ENCODE data around the gene TRAM2.

Gene TRAM2

GRCh38 chr6:52544602-52545405 is 32.1 kb downstream of the TRAM2 start:
- no peak for DNase-seq

- DNase-seq: peak; percentile 49
Measured at GRCh38 chr6:52543729-52544601, 32.9 kb downstream of the TRAM2 start.

DNA sequence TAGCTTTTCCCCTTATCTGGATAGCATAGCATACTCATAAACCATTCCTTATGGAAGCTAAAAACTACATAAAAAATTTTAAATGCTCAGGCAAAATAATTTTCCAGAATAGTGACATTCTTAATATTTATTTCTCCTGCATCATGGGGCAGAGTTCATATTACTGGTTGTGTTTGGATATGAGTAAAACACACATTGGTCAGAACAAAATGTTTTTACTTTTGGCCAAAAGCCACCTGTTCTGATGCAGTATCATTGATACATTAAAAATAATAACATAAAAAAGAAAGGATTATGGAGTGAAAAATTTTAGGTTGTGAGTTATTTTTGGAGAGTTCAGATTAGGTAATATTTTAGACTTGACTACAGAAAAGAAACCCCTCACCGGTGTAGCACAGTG is 33.6 kb downstream of the TRAM2 start:
- no peak for DNase-seq

GRCh38 chr6:52541135-52541534 is 35.7 kb downstream of the TRAM2 start:
- DNase-seq: no peak

- no peak for DNase-seq
Measured at GRCh38 chr6:52540286-52540902, 36.5 kb downstream of the TRAM2 start.

DNA sequence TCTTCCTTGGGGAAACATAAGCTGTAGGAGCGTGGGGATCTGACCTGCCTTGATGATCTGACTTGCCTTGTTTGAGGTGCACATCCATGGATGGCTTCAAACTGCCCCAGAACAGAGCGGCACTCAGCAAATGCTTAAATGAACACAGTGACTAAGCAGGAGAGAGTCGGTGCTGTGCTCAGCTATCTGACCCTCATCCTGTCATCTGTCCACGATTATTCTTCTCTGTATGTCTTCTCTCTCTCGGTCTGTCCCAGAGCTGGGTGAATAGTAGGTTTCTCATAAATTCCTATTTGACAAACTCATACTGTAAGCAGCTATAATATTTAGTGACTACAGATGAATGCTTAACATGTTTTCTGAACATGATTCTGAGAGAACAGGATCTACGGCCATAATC is 37.3 kb downstream of the TRAM2 start:
- no peak for DNase-seq

DNA sequence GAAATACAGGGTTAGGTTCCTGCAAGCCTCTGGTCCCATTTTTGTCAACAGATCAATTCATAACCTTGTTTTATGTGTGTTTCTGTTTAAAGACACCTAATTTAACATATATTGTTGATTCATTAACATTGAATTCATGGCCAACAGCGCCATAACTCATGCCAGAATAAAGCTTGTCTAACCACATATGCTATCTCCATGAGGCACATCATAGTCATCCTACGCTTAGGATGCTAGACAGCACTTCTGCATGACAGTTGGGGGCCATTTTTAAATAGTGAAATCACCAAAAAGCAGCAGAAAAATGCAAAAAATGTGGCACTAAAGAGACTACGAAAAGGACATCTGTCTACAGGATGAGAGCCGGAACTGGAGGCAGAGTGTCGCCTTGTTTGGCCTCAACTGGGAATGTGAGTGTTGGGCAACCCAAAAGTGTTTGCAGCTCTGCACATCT is 37.9 kb downstream of the TRAM2 start:
- DNase-seq: no peak

GRCh38 chr6:52538252-52538900 is 38.5 kb downstream of the TRAM2 start:
- peak; percentile 34 for DNase-seq

- DNase-seq: no peak
Measured at GRCh38 chr6:52537001-52537753, 39.7 kb downstream of the TRAM2 start.

DNA sequence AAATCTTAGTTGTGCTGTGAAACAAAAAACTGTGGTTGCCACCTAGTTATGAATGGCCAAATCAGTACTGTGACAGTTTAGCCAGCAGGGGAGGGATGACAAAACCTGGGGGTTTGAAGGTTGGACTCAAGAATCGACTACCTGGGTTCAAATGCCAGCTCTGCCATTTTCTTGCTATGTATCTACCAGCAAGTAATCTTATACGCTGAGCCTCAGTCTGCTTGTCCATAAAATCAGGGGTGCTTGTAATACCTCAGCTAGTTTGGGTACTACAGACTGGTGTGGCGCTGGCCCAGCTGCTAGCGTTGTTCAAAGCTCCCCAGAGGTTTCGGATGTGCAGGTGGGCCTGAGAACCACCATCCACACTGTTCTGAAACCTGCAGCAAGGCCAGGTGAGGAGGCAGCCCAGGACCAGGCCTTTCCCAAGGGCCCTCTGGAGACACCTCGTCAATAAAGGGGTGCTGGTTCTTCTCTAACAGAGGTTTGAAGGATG is 40.4 kb downstream of the TRAM2 start:
- DNase-seq: no peak

DNA sequence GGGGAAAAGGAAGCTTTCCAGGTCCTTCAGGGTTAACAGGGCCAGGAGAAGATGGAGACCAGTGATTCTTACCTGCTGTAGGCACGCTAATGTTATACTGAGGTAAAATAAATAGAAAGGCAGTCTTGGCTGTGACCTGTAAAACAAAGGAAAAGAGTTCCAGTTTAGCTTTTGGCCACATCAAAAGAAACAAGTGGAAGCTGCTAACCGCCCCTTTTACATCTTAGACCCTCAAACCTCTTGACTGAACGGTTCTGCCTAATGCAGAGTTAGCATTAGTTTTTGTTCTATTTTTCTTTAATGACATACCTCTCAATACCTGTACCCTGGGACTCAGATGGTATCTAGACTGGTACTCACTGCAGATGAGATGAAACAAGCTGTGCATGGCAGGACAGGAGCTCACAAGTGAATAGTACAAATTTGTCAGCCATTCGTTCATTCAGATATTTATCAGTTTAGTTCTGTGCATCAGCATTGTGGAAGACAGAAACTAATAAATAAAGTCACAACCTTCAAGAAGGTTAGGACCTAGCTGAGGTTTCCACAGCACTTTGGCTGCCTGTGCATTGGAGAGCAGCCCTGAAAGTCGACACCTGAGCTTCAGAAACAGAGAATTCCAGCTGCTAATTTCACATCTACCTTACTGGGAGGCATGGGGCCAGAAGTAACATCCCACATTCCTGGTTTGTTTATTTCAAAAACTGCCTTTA is 41.0 kb downstream of the TRAM2 start:
- no peak for DNase-seq

DNA sequence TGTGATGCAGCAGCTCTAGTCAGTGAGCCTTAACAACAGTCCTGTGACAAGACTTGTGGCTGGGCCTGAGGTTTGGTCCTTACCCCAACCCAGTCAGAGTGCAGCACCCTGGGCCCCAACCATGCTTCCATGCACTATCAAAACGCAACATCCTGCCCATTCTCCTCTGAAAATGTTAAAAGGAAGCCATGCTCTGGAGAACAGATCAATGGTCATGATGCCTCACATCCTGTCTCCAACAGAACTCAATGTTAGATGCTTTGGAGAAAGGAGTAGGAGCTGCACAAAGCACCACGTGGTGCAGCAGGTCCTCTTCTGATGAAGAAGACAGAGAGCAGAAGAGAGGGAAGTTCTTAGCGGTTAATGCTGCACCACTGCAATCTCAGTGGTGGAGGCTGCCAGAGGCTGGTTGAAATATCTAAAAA is 41.9 kb downstream of the TRAM2 start:
- no peak for DNase-seq

DNA sequence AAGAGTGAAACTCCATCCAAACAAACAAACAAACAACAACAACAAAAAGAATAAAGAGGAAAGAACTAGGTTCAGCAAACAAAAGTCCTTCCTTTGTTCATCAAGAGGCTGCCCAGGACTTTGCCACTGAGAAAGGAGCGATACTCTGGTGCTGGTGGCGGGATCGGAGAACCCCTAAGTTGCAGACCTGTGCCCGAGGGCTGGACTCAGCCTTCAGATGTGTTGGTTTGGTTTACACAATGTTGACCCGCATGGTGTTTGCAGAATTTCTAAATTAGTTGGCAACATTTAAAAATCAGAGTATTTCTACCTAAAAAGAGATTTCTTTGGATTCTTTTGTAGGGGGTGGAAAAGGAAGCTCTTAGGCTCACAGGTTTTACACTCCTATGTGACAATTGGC is 42.5 kb downstream of the TRAM2 start:
- DNase-seq: no peak

GRCh38 chr6:52533491-52533890 is 43.4 kb downstream of the TRAM2 start:
- no peak for DNase-seq

- no peak for DNase-seq
Measured at GRCh38 chr6:52532457-52532856, 44.4 kb downstream of the TRAM2 start.

- no peak for DNase-seq
Measured at GRCh38 chr6:52531834-52532233, 45.0 kb downstream of the TRAM2 start.

DNA sequence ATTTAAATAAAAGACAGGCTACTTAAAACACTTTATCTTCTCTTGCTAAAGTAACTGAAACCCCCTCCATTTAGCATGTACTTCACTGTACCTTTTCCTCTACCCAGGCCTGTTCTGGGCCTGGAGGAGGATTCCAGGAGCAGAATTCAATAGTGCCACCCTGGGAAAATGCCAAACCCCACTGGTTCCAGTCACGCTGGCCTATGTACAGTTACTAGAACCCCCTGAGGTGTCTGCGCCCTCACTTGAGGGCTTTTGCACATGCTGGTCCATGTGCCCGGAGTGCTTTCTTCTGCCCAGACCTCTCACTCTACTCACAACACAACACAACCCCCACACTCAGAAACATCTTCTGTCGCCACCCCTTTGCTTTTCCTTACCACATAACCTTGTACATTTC is 45.5 kb downstream of the TRAM2 start:
- no peak for DNase-seq

DNA sequence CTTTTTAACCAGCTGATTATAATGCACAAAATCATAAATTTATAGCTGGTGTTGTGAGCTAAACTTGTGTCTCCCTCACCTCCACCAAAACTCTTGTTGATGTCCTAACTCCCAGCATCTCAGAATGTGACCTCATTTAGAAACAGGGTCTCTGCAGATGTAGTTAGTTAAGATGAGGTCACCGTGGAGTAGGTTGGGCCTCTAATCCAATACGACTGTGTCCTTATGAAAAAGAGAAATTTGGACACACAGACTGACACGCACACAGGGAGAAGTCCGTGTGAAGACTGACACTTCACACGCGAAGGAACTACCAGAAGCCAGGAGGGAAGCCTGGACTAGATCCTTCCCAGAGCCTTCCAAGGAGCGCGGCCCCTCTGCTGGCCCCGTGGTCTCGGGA is 46.5 kb downstream of the TRAM2 start:
- DNase-seq: no peak

- DNase-seq: no peak
Measured at GRCh38 chr6:52529311-52529710, 47.5 kb downstream of the TRAM2 start.

GRCh38 chr6:52527436-52527835 is 49.4 kb downstream of the TRAM2 start:
- DNase-seq: no peak

DNA sequence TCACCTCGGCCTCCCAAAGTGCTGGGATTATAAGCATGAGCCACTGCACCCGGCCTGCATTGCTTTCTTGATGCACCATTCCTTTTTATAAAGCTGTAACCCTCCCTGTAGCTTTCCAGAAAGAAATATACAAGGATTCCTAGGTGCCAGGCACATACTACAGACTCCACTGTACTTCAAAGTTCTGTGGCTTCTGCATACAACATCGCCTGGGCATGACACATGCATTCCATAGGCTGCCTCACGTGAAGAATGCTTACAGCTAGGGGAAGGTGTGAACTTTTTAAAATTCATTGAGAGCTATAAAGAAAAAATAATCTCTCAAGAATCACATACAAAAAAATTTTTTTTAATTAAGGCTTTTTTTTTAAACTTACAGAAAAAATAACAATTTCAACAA is 50.2 kb downstream of the TRAM2 start:
- peak; percentile 70 for DNase-seq
